Activated CD4-positive, alpha-beta T cell treated with anti-CD3 and anti-CD28 coated beads, Interleukin-2, amount 10 ng/mL, durations not matched to agents 24 days and 14 days (primary cell): ENCODE data around the gene PPIE. TPM values are rescaled to one million over a fixed set of nuclear protein-coding genes. Genes with fewer than 3 reads are reported as not detected.
"Not testable (repeated sequence)": the region's sequence is repeated elsewhere in the genome, so short reads cannot be mapped to it uniquely, and the experiment has no call there.

Experiments
- DNase-seq: peaks from one replicate; pipeline ENCODE4 v3.0.0; 2022
- H3K27ac Mint-ChIP-seq: one replicate; pipeline ENCODE4 v1.8.0; 2022; ENCODE audit warnings: mild to moderate bottlenecking, mixed read lengths
- H3K27me3 Mint-ChIP-seq: one replicate; pipeline ENCODE4 v1.8.0; 2022; ENCODE audit warnings: mixed read lengths
- H3K36me3 Mint-ChIP-seq: one replicate; pipeline ENCODE4 v1.8.0; 2022; ENCODE audit warnings: low read depth, mild to moderate bottlenecking, mixed read lengths
- H3K4me1 Mint-ChIP-seq: one replicate; pipeline ENCODE4 v1.8.0; 2021; ENCODE audit warnings: mixed read lengths
- H3K4me3 Mint-ChIP-seq: one replicate; pipeline ENCODE4 v1.8.0; 2022; ENCODE audit warnings: mild to moderate bottlenecking, moderate library complexity, mixed read lengths
- H3K9me3 Mint-ChIP-seq: one replicate; pipeline ENCODE4 v1.8.0; 2021; ENCODE audit warnings: mixed read lengths
- intact Hi-C: fragments of 100-400 bp; cut with micrococcal nuclease; formaldehyde crosslinking; loops from one replicate; pipeline ENCODE4 v1.15.1; 2023
- total RNA-seq: library from RNA; stranded (reverse); gene quantifications from 2 replicates; pipeline ENCODE4 v1.2.3, GENCODE V29; 2022

The PPIE gene
- total RNA-seq, 1 donor from 2014 or later = 76.7 TPM

DNA sequence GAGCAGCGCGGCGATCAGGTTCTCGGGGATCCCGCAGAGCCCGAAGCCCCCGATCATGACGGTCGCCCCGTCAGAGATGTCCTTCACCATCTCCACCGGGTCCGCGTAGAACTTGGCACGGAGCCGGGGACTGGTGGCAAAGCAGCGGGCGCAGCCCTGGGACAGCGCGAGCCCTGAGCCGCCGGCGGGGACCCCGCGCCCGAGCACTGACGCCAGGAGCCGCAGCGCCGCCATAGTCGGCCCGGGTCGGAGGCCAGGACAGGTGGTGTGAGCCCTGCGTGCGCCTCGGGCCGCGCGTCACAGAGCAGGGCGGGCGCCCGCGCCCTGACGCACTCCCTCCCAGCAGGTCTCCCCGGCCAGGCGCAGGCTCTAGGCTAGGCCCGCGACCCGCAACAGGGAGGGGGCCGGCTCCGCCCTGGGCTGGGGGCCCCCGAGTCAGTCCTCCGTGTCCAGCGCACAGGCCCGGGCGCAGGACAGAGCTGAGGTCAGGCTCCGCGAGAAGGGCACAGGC is 32.4 kb downstream of the PPIE start, which contains the start of gene OXCT2:
Gene OXCT2, minus strand, starts transcription at position 327 of the 511 bp plus-strand sequence. Its CDS starts 93 bp downstream, at position 234.
- H3K9me3 Mint-ChIP-seq, H3K36me3 Mint-ChIP-seq, H3K4me1 Mint-ChIP-seq, intact Hi-C loops, H3K27me3 Mint-ChIP-seq, DNase-seq: not testable (repeated sequence)
- Mint-ChIP-seq H3K27ac (peak within 1 kb of the TSS; percentile 84), H3K4me3 (peak within 1 kb of the TSS; percentile 76)

DNA sequence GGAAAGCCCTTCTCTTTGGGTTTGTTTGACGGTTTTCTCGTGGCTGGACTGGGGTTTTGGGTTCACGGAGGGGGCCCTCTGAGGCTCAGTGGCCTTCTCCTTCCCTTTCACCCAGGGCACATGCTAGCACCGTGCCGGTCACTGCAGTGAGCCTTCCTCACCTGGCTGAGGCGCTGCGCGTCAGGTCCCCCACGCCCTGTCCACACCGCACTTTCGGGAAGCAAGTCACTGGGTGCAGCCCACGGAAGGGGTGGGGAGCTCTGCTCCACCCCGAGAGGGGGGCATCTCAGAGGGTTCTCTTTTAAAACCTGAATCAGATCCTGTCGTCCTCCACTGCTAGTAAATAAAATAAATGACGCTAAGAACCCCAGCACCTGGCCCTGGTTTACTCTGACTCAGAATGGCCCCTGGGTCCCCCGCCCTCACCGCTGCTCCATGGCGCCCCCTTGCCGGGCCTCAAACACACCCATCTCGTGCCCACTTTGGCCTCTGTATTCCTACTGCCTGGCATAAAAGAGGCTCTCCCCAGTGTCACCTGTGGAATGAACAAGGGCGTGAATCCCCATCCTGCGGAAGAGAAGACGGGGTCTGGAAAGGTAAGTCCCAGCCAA is 34.8 kb downstream of the PPIE start:
- intact Hi-C loops, H3K36me3 Mint-ChIP-seq, H3K27me3 Mint-ChIP-seq, H3K4me3 Mint-ChIP-seq, DNase-seq, H3K27ac Mint-ChIP-seq, H3K4me1 Mint-ChIP-seq, H3K9me3 Mint-ChIP-seq: not testable (repeated sequence)

DNA sequence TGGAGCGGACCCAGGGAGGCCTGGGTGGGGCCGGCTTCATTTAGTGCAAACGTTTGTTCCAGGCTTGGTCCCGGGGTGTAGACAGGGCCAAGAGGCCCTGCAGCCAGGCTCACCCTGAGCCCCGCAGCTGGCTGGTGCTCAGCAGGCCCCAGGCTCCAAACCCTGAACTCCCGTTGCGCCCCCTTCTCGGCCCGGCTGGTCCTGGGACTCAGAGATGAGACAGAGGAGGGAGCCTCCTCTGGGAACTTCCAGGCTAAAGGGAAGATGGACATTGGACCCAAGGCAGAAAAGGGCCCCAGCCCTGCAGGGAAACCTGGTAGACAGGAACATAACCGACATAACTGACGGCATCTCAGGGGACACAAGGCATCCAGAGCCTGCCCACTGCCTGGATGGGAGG is 36.5 kb downstream of the PPIE start:
- H3K36me3 Mint-ChIP-seq = not testable (repeated sequence)

GRCh38 chr1:39775676-39776399 is 37.2 kb downstream of the PPIE start:
- intact Hi-C loops, H3K27me3 Mint-ChIP-seq, H3K9me3 Mint-ChIP-seq, H3K36me3 Mint-ChIP-seq, H3K4me1 Mint-ChIP-seq, DNase-seq, H3K4me3 Mint-ChIP-seq, H3K27ac Mint-ChIP-seq: not testable (repeated sequence)

More for the DNA sequence above, 36.5 kb downstream of the PPIE start:
- H3K27me3 Mint-ChIP-seq, DNase-seq, H3K4me1 Mint-ChIP-seq, intact Hi-C loops, H3K4me3 Mint-ChIP-seq, H3K9me3 Mint-ChIP-seq, H3K27ac Mint-ChIP-seq: not testable (repeated sequence)

DNA sequence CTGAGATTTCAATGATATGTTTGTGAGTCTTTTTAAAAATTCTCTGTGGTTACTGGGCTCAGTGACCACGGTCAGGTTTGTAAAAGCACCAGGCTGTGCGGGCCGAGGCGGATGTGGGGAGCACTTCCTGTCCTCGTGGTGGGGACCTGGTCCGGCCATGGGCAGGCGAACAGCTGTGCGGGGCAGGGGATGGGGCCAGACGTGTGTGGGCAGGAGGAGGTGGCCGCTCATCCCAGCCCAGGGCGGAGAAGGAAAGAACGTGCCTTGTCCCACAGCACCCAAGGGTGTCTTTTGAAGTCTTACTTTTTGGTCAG is 37.7 kb downstream of the PPIE start:
- no peak overlapping the region for H3K27ac Mint-ChIP-seq
- H3K27me3 Mint-ChIP-seq = peaks cover 5% of the 10 kb centered on the region
- intact Hi-C loops = no loop called here
- no peaks in the 10 kb centered on the region for H3K9me3 Mint-ChIP-seq
- H3K4me1 Mint-ChIP-seq = no peaks in the 10 kb centered on the region
- H3K4me3 Mint-ChIP-seq = no peak overlapping the region
- DNase-seq = no peak
- H3K36me3 Mint-ChIP-seq = no peaks in the 10 kb centered on the region

DNA sequence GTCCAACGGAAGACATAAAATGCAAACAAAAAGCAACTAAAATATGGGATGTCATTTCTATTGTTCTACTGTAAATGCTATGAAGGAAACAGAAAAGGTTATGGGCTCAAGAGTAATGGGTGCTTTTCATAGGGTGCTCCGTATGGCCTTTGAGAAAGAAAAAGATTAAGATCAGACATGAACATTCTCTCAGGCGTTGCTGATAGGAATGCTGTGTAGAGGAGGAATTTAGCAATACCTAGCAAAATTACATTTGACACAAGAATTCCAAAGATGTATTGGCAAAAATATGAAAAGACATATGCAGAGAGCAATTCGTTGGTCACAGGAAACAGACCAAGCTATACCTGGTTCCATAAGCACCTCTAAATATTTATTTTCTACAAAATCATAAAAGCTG is 38.2 kb downstream of the PPIE start:
- H3K9me3 Mint-ChIP-seq = no peaks in the 10 kb centered on the region
- intact Hi-C loops = no loop called here
- H3K36me3 Mint-ChIP-seq = no peaks in the 10 kb centered on the region
- H3K27me3 Mint-ChIP-seq = peaks cover 5% of the 10 kb centered on the region
- no peaks in the 10 kb centered on the region for H3K4me1 Mint-ChIP-seq
- no peak overlapping the region for H3K27ac Mint-ChIP-seq
- DNase-seq = no peak
- no peak overlapping the region for H3K4me3 Mint-ChIP-seq

GRCh38 chr1:39777306-39777705 is 38.6 kb downstream of the PPIE start:
- H3K9me3 Mint-ChIP-seq = no peaks in the 10 kb centered on the region
- no peak overlapping the region for H3K27ac Mint-ChIP-seq
- intact Hi-C loops = no loop called here
- H3K27me3 Mint-ChIP-seq = peaks cover 5% of the 10 kb centered on the region
- no peaks in the 10 kb centered on the region for H3K4me1 Mint-ChIP-seq
- no peaks in the 10 kb centered on the region for H3K36me3 Mint-ChIP-seq
- no peak for DNase-seq
- no peak overlapping the region for H3K4me3 Mint-ChIP-seq

DNA sequence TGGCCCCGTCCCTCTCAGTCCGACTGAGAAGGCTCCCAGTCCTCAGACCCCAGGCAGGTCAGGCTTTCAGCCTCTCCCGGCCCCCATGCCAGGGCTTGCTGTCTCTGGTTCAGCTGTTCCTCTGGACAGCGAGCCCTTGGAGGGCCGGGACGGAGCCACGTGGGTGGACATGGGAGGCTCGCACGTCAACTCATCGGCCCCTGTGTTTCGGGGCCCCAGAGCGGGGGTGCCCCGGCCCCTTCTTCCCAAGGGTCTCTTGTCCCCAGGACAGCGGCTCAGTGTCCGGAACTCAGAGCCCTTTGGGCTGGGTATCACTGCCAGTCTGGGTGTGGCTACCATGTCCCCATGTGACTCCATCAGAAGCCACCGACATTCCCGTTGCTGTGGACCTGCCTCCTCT is 39.2 kb downstream of the PPIE start:
- DNase-seq, H3K9me3 Mint-ChIP-seq, H3K27me3 Mint-ChIP-seq, H3K4me1 Mint-ChIP-seq, intact Hi-C loops, H3K27ac Mint-ChIP-seq, H3K36me3 Mint-ChIP-seq, H3K4me3 Mint-ChIP-seq: not testable (repeated sequence)

GRCh38 chr1:39778463-39779099 is 39.9 kb downstream of the PPIE start:
- H3K9me3 Mint-ChIP-seq, H3K27ac Mint-ChIP-seq, H3K36me3 Mint-ChIP-seq, intact Hi-C loops, DNase-seq, H3K4me1 Mint-ChIP-seq, H3K27me3 Mint-ChIP-seq, H3K4me3 Mint-ChIP-seq: not testable (repeated sequence)

- no peak overlapping the region for H3K4me3 Mint-ChIP-seq
- H3K27me3 Mint-ChIP-seq = peaks cover 5% of the 10 kb centered on the region
- H3K9me3 Mint-ChIP-seq = no peaks in the 10 kb centered on the region
- intact Hi-C loops = no loop called here
- no peak for DNase-seq
- no peak overlapping the region for H3K27ac Mint-ChIP-seq
- no peaks in the 10 kb centered on the region for H3K4me1 Mint-ChIP-seq
- H3K36me3 Mint-ChIP-seq = no peaks in the 10 kb centered on the region
Measured at GRCh38 chr1:39779137-39779536, 40.5 kb downstream of the PPIE start.

GRCh38 chr1:39779821-39780220 is 41.1 kb downstream of the PPIE start:
- intact Hi-C loops = no loop called here
- Mint-ChIP-seq H3K27ac (no peak overlapping the region), H3K9me3 (no peaks in the 10 kb centered on the region), H3K36me3 (no peaks in the 10 kb centered on the region), H3K27me3 (peaks cover 5% of the 10 kb centered on the region), H3K4me3 (no peak overlapping the region), H3K4me1 (no peaks in the 10 kb centered on the region)
- DNase-seq = no peak

GRCh38 chr1:39781349-39781715 is 42.6 kb downstream of the PPIE start:
- no peaks in the 10 kb centered on the region for H3K36me3 Mint-ChIP-seq
- H3K27me3 Mint-ChIP-seq = peaks cover 9% of the 10 kb centered on the region
- intact Hi-C loops = no loop called here
- no peaks in the 10 kb centered on the region for H3K9me3 Mint-ChIP-seq
- no peak overlapping the region for H3K4me3 Mint-ChIP-seq
- no peaks in the 10 kb centered on the region for H3K4me1 Mint-ChIP-seq
- DNase-seq = no peak
- H3K27ac Mint-ChIP-seq = no peak overlapping the region

DNA sequence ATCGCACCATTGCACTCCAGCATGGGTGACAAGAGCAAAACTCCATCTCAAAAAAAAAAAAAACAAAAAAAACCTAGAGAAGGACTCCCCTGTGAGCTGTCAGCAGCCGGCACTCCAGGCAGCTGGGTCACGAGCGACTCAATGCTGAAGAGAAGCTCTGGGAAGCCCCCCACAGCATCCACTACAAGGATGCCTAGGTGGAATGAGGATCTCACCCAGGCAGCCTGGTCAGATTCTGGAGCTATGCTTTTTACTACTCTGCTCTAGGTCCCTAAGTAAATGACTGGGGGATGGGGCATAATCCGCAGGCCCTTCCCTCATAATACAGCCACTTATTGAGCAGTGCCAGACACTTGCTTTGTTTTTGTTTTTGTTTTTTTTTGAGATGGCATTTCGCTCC is 43.4 kb downstream of the PPIE start:
- Mint-ChIP-seq H3K27ac (no peak overlapping the region), H3K27me3 (peaks cover 15% of the 10 kb centered on the region), H3K9me3 (no peaks in the 10 kb centered on the region), H3K4me3 (no peak overlapping the region), H3K4me1 (no peaks in the 10 kb centered on the region), H3K36me3 (no peaks in the 10 kb centered on the region)
- no peak for DNase-seq
- intact Hi-C loops = no loop called here

DNA sequence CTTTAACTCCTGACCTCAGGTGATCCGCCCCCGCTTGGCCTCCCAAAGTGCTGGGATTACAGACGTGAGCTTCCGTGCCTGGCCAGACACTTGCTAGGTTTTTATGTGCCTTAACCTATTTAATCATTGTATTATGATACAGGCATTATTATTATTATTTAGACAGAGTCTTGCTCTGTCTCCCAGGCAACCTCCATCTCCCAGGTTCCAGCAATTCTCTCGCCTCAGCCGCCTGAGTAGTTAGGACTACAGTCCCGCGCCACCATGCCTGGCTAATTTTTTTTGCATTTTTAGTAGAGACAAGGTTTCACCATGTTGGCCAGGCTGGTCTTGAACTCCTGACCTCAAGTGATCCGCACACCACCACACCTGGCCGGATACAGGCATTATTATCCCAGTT is 44.0 kb downstream of the PPIE start:
- H3K4me3 Mint-ChIP-seq, intact Hi-C loops, DNase-seq, H3K9me3 Mint-ChIP-seq, H3K4me1 Mint-ChIP-seq, H3K27ac Mint-ChIP-seq, H3K36me3 Mint-ChIP-seq: not testable (repeated sequence)
- peaks cover 20% of the 10 kb centered on the region for H3K27me3 Mint-ChIP-seq
